Mononuclear cell (primary cell): Measurements from ENCODE around the gene CTNND2. TPM values are rescaled to one million over a fixed set of nuclear protein-coding genes. Genes with fewer than 3 reads are reported as not detected.
"Not testable (repeated sequence)": the region's sequence is repeated elsewhere in the genome, so short reads cannot be mapped to it uniquely, and the experiment has no call there.

Source experiments
- H3K27me3 ChIP-seq: 2 replicates; pipeline ENCODE4 v1.6.0; 2011; ENCODE audit warnings: low read length, control low read depth; ENCODE audit not compliant: insufficient read depth
- H3K4me1 ChIP-seq: 2 replicates; pipeline ENCODE4 v1.5.1; 2011; ENCODE audit warnings: mild to moderate bottlenecking, low read length, control low read depth; ENCODE audit not compliant: insufficient read depth
- H3K4me3 ChIP-seq: 2 replicates; pipeline ENCODE4 v1.5.1; 2011; ENCODE audit warnings: mild to moderate bottlenecking, low read length, moderate library complexity
- H3K9me3 ChIP-seq: 2 replicates; pipeline ENCODE4 v1.5.1; 2011; ENCODE audit warnings: low read depth, mild to moderate bottlenecking, control low read depth, low read length
- total RNA-seq: library from RNA; depleted of rRNA; stranded (reverse); fragments of >200 nt; gene quantifications from one replicate; pipeline ENCODE4 v1.2.3, GENCODE V29; 2012

Gene CTNND2
- total RNA-seq, 1 donor = not detected

DNA sequence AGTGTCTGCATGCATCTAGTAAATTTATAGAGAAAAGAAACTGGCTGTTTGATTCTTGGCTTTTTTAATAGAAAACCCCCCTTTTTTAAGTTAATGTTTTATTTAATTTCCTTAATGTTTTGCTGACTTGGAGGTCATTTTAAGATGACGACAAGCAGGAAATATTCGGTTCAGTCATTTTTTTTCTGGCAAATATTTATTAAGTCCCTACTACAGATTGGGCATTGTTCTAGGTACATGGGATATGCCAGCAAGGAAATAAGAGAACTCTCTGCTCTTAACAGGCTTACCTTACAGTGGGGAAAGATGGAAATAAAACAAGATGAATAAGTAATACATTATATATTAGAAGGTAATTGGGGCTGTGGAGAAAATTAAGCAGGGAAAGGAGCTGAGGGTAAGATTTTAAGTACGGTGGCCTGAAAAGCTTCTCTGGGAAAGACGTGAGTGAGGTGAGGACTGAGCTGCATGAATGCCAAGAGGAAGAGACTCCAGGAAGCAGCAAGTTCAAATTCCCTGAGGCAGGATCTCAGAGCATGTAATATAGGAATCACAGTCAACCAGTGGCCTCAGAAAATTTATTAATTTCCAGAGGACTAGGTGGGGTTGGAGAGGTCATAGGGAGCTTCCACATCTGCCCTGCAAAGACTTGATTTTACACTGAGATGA is 827.2 kb downstream of the CTNND2 start:
- no peaks in the 10 kb centered on the region for H3K27me3 ChIP-seq
- no peaks in the 10 kb centered on the region for H3K9me3 ChIP-seq
- H3K4me3 ChIP-seq = no peak overlapping the region
- no peaks in the 10 kb centered on the region for H3K4me1 ChIP-seq

DNA sequence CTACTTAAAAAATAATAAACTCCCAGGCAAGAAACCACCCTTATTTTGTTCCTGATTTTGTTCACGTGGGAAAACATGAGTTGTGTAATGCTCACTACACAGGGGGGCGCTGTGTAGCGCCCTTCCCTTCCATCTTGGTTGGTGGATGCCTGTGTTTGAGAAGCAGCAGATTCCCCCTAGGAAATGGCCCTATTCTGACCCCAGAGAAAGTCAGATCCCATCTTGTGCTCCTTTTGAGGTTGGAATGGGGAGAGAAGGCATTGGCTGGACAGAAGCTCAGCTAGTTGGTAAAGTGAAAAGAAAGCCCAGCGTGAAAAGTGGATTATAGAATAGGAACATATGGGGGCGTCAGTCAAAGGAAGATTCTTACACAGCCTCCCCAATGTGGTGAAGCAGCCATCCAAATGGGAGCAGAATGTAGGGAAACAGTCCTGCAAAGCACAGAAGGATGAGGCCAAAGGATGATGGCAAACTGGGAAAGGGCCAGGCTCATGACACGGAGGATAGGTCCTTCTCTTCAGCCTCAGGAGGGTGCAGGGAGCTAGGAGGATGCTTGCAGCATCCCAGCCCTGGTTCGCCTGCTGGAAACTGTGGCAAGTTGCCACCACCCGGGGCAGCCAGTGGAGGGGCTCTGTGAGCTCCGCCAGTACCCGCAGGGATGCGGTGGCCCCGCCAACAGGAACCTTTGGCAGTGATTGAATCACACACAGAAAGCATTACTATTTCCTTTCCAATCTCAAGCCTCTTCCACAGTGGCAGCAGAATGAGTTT is 829.0 kb downstream of the CTNND2 start:
- H3K9me3 ChIP-seq = no peaks in the 10 kb centered on the region
- no peaks in the 10 kb centered on the region for H3K27me3 ChIP-seq
- no peak overlapping the region for H3K4me3 ChIP-seq
- H3K4me1 ChIP-seq = no peaks in the 10 kb centered on the region

- no peaks in the 10 kb centered on the region for H3K9me3 ChIP-seq
- no peaks in the 10 kb centered on the region for H3K4me1 ChIP-seq
- no peaks in the 10 kb centered on the region for H3K27me3 ChIP-seq
- H3K4me3 ChIP-seq = no peak overlapping the region
These were observed 831.7 kb downstream of the CTNND2 start for GRCh38 chr5:11072568-11072967.

DNA sequence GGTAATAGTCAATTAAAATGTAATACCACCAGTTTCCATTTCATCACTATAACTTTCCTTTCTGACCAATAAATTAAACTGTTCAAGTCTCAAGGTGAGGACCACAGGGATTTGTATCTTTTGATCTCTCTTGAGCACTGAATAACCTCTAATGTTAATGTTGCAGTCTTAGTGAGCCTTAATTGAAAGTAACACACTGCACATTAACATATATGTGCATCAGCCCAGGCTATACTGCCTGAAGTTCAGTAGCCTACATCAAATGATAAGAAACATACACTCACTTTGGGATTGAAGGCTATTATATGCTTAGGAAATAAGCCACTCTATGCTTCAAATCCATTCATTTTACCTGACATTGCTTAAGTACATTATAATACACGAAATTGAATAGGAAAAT is 832.2 kb downstream of the CTNND2 start:
- H3K27me3 ChIP-seq = no peaks in the 10 kb centered on the region
- no peaks in the 10 kb centered on the region for H3K9me3 ChIP-seq
- H3K4me3 ChIP-seq = no peak overlapping the region
- H3K4me1 ChIP-seq = no peaks in the 10 kb centered on the region

DNA sequence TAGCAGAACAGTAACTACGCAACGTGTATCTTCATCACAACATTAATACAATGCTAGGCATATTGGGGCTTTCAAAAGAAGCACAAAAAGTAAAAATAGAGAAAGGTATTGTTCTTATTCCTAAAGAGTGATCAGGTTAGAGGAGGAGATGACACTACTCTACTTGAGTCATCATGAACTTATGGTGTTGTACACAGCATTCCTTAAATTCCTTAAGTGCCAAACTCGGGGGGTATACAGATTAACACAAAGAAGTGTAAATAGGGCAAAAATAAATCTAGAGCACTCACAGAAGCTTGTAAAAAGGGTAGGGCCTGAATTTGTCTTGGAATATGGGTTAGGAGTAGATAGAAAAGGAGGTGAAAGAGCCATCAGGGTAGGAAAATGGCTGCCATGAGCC is 835.2 kb downstream of the CTNND2 start:
- Histone ChIP-seq H3K27me3 (no peaks in the 10 kb centered on the region), H3K4me1 (no peaks in the 10 kb centered on the region), H3K9me3 (no peaks in the 10 kb centered on the region), H3K4me3 (no peak overlapping the region)

- H3K4me3 ChIP-seq, H3K4me1 ChIP-seq, H3K9me3 ChIP-seq, H3K27me3 ChIP-seq: not testable (repeated sequence)
These were observed 838.5 kb downstream of the CTNND2 start for GRCh38 chr5:11065723-11066122.

GRCh38 chr5:11064763-11065450 is 839.3 kb downstream of the CTNND2 start:
- Histone ChIP-seq H3K27me3 (no peaks in the 10 kb centered on the region), H3K9me3 (no peaks in the 10 kb centered on the region), H3K4me1 (no peaks in the 10 kb centered on the region), H3K4me3 (no peak overlapping the region)

DNA sequence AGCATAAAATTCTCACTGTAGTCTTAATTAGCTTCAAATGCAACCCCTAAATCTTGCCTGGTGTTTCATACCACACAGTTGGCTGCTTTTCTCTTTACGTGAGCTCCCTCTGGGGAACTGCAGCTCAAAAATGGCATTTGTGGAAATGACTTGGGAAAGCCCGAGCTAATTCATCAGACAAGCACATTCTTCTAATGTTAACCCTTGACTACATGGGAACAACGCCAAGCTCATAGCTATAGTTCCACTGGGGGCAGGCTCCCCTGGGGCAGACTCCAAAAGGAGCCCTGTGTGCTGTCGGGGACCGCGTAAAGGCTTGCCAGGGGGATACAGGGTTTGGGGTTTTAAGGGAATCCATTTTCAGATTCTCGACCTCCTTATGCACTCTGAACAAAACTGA is 841.8 kb downstream of the CTNND2 start:
- Histone ChIP-seq H3K27me3 (no peaks in the 10 kb centered on the region), H3K4me1 (no peaks in the 10 kb centered on the region), H3K9me3 (no peaks in the 10 kb centered on the region), H3K4me3 (no peak overlapping the region)

DNA sequence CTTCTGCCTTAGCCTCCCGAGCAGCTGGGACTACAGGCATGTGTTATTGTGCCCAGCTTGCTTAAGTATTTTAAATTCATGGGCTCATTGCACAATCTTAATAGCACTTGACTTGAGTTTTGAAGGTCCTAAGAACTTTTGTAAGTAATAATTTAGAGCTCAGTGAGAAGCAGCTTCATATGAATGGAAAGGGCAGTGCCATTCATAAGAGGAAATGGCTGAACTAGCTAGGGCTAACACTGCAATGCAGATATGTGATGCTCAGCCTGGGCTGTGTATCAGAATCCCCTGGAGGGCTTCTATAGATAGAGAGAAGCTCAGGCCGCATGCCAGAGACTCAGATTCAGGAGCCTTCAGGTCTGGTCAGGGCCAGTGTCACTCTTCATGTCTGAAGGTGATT is 847.7 kb downstream of the CTNND2 start:
- no peaks in the 10 kb centered on the region for H3K4me1 ChIP-seq
- no peak overlapping the region for H3K4me3 ChIP-seq
- no peaks in the 10 kb centered on the region for H3K27me3 ChIP-seq
- H3K9me3 ChIP-seq = no peaks in the 10 kb centered on the region

GRCh38 chr5:11054014-11054413 is 850.2 kb downstream of the CTNND2 start:
- Histone ChIP-seq H3K4me1 (no peaks in the 10 kb centered on the region), H3K4me3 (no peak overlapping the region), H3K9me3 (no peaks in the 10 kb centered on the region), H3K27me3 (no peaks in the 10 kb centered on the region)

- no peaks in the 10 kb centered on the region for H3K27me3 ChIP-seq
- H3K9me3 ChIP-seq = no peaks in the 10 kb centered on the region
These were observed 851.4 kb downstream of the CTNND2 start for GRCh38 chr5:11052871-11053270.

DNA sequence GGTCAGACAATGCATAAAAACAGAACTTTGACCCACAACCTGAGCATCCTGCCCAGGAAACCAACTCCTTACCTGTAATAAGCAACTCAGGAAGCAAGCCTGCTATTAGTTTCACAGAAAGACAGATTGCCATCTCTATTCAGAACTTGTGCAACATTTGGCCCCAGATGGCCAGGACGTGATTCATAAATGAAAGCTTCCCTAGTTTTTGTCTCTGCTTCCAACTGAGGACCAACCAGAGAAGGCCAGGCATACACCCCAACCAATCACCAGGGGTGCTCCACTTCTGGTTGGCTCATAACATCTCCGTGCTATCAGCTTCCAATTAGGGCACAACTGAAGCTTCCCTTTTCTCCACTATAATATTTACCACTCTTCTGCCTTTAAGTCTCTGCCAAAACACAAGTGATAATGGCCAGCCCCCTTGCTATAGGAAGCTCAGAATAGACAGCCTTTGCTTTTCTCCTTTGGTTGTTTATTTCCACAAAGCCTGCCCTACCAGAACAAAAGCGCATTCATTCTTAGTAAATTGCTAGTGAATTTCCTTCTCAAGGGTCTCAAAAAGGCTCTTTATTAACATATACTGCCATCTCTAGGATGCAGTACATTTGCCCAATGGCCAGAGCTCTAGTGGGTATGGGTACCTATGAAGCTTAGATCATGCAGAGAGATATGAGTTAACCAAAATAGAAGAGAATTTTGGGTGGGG is 853.5 kb downstream of the CTNND2 start:
- H3K4me1 ChIP-seq = no peaks in the 10 kb centered on the region
- no peaks in the 10 kb centered on the region for H3K9me3 ChIP-seq
- no peaks in the 10 kb centered on the region for H3K27me3 ChIP-seq
- no peak overlapping the region for H3K4me3 ChIP-seq

More at GRCh38 chr5:11052871-11053270, 851.4 kb downstream of the CTNND2 start:
- Histone ChIP-seq H3K4me3 (no peak overlapping the region), H3K4me1 (no peaks in the 10 kb centered on the region)

DNA sequence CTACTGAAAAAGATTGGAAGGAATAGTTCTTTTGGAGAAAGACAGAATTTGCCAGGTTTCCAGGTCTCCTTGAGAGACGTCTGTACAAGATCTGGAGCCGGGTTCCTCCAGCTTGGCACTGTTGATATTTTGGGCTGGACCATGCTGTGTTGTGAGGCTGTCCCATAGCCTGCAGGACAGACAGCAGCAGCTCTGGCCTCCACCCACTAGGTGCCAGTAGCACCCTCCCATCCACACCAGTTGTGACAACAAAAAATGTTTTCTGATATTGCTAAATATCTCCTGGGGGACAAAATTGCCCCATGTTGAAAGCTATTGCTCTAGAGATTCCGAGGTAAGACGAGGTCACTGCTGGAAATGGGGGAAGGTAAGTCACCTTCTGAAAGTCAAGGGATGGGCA is 855.5 kb downstream of the CTNND2 start:
- H3K4me1 ChIP-seq = no peaks in the 10 kb centered on the region
- no peak overlapping the region for H3K4me3 ChIP-seq
- H3K27me3 ChIP-seq = no peaks in the 10 kb centered on the region
- no peaks in the 10 kb centered on the region for H3K9me3 ChIP-seq

DNA sequence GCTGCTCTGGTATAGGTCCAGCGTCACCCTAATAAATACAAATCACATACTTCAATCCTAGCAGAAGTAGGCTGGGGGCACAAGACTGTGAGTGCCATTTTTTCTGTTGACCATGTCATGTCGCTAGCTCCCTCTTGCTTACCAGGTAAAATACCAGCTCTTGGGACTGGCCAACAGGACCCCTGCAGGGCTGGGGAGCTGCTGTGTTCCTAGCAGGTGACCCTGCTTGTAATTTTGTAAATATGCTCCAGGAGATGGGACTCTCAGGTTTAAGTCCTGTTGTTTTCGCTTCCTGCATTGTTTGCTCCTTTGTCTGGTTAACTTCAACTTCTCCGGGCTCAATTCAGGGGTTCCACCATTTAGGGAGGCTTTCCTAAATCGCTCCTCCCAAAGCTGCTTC is 856.6 kb downstream of the CTNND2 start:
- no peaks in the 10 kb centered on the region for H3K27me3 ChIP-seq
- no peak overlapping the region for H3K4me3 ChIP-seq

DNA sequence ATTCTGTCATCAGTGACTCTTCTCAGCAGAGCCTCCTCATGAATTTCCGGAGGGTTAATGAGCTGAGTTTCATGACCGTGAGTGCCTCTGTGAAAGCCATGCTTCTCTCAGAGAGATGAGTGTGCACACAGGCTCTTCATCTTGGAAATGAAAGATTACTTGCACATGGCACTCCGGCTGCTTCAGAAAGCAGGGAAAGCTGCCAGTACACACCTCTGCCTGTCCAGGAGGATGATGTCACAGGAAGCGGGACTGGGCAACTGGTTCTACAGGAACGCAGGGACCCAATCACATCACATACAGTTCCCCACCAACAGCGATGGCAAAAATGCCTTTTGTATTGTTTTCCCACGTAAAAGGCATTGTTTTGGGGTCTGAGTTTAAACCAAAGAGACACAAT is 857.2 kb downstream of the CTNND2 start:
- Histone ChIP-seq H3K27me3 (no peaks in the 10 kb centered on the region), H3K4me3 (no peak overlapping the region), H3K4me1 (no peaks in the 10 kb centered on the region), H3K9me3 (no peaks in the 10 kb centered on the region)

More for the DNA sequence above, 856.6 kb downstream of the CTNND2 start:
- H3K4me1 ChIP-seq = no peaks in the 10 kb centered on the region
- H3K9me3 ChIP-seq = no peaks in the 10 kb centered on the region
